GM04504 (cell line): ENCODE results near the gene TMEM131.
"Not testable (repeated sequence)": the region's sequence is repeated elsewhere in the genome, so short reads cannot be mapped to it uniquely, and the experiment has no call there.

ENCODE experiments used
- DNase-seq: peaks from one replicate; pipeline ENCODE4 v3.0.0-alpha.2; 2012; ENCODE audit warnings: low read depth

TMEM131 gene, protein sequence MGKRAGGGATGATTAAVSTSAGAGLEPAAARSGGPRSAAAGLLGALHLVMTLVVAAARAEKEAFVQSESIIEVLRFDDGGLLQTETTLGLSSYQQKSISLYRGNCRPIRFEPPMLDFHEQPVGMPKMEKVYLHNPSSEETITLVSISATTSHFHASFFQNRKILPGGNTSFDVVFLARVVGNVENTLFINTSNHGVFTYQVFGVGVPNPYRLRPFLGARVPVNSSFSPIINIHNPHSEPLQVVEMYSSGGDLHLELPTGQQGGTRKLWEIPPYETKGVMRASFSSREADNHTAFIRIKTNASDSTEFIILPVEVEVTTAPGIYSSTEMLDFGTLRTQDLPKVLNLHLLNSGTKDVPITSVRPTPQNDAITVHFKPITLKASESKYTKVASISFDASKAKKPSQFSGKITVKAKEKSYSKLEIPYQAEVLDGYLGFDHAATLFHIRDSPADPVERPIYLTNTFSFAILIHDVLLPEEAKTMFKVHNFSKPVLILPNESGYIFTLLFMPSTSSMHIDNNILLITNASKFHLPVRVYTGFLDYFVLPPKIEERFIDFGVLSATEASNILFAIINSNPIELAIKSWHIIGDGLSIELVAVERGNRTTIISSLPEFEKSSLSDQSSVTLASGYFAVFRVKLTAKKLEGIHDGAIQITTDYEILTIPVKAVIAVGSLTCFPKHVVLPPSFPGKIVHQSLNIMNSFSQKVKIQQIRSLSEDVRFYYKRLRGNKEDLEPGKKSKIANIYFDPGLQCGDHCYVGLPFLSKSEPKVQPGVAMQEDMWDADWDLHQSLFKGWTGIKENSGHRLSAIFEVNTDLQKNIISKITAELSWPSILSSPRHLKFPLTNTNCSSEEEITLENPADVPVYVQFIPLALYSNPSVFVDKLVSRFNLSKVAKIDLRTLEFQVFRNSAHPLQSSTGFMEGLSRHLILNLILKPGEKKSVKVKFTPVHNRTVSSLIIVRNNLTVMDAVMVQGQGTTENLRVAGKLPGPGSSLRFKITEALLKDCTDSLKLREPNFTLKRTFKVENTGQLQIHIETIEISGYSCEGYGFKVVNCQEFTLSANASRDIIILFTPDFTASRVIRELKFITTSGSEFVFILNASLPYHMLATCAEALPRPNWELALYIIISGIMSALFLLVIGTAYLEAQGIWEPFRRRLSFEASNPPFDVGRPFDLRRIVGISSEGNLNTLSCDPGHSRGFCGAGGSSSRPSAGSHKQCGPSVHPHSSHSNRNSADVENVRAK (N-terminal part only)

GRCh38 chr2:97995734-97996624 is at the start of gene TMEM131:
TMEM131 (minus strand) TSS chr2:97995948; CDS start chr2:97995662, 286 bp downstream.
- peak; percentile 88 for DNase-seq

DNA sequence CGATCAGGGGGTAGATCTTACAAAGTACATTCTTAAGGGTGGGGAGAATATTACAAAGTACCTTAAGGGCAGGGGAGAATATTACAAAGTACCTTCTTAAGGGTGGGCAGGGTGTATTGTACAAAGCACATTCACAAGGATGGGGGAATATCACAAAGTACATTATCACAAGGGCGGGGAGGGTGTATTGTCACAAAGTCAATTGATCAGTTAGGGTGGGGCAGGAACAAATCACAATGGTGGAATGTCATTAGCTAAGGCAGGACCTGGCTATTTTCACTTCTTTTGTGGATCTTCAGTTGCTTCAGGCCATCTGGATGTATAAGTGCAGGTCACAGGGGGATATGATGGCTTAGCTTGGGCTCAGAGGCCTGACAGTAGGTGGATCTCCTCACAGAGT is 49.0 kb upstream of the TMEM131 start:
- DNase-seq = not testable (repeated sequence)

GRCh38 chr2:98043101-98043500 is 47.4 kb upstream of the TMEM131 start:
- no peak for DNase-seq

DNA sequence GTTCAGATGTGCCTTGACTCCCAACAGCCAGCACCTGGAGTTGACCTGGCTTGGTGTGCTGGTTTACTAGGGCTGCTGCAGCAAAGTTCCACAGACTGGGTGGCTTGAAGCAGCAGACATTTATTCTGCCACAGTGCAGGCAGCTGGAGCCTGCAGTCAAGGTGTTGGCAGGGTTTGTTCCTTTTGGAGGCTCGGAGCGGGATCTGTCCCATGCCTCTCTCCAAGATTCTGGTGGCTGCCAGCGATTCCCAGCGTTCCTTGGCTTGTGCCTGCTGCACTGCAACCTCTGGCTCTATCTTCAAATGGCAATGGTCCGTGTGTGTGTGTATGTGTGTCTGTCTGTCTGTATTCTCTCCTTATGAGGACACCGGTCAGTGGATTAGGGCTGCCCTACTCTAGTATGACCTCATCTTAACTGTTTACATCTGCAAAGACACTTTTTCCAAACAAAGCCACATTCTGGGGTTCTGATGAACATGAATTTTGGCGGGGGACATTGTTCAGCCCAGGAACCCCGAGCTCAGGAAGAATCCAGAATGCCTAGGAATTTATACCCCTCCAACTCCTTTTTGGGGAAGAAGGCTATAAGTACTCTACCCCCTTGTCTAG is 44.7 kb upstream of the TMEM131 start:
- DNase-seq = no peak

DNA sequence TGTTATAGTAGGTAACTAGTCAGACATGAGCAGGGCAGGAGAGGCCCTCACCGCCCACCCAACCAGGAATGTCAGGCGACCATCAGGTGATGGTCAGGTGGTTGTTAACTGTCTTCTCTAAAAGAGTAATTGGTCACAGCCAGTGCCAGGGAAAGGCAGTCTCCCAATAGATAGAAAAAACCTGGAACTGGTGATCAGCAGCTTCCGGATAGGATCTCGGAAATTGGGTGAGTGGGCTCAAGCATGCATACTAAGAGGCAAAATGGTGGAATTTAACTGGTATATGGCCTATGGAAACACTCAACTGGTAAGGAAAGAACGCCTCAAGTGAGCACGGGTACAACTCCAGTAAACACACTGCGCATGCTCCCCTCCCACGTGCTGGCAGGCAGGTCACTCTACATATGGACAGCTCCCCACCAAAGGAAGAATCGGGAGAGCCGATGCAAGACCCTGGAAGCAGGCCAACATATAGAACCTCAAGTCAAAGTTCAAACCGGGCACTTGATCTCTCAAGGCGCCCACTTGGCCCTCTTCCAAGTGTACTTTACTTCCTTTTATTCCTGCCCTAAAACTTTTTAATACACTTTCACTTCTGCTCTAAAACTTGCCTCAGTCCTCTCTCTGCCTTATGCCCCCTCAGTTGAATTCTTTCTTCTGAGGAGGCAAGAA is 43.5 kb upstream of the TMEM131 start:
- no peak for DNase-seq

GRCh38 chr2:98037666-98038336 is 42.1 kb upstream of the TMEM131 start:
- DNase-seq = no peak

DNA sequence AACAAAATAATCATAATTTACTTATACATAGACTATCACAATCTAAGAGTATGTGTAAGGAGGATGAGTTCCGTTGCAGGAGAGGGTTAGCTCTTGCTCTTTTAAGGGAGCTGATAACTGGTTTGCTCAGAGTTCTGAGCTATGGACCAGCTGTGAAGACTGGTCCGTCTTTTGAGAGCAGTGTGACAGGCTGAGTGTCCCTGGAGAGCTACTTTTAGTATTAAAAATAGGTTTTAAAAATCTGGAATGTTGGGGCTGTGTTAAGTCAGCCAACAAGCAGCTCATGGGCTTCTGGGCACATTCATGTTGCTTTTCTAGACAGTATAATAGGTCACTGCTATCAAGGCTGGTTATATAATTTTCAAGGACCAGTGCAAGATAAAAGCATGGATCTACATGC is 41.5 kb upstream of the TMEM131 start:
- DNase-seq = no peak

DNA sequence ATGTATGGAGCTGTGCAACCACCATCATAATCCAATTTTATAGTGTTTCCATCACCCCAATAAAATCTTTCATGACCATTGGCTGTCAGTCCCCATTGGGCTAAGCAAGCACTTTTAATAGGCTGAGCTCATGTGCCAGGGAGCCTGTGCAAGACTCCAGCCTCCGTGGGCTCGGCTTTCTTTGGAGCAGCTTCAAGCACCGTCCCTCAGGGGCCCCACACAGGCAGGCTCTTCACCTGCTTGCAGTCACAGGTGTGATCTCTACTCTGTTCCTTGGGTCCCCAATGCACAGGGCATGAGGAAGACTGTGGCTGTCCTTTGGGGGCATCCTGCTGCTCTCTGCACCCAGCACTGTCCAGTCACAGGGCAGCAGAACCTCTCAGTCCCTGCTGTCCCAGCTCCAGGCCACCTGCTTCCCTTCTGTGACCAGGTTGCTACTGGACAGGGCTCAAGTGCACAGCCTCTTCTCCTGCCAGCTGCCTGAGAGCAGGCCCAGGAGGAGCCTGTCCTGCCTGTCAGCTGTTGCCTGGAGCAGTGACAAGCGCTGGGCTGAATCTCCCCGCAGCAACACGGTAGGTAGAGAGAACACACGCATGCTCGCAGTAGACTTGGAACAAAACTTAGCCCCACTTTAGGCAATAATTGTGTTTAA is 40.7 kb upstream of the TMEM131 start:
- DNase-seq = no peak

- DNase-seq = no peak
Observed at GRCh38 chr2:98034745-98035144, 39.0 kb upstream of the TMEM131 start.

GRCh38 chr2:98032086-98032485 is 36.3 kb upstream of the TMEM131 start:
- DNase-seq = no peak

DNA sequence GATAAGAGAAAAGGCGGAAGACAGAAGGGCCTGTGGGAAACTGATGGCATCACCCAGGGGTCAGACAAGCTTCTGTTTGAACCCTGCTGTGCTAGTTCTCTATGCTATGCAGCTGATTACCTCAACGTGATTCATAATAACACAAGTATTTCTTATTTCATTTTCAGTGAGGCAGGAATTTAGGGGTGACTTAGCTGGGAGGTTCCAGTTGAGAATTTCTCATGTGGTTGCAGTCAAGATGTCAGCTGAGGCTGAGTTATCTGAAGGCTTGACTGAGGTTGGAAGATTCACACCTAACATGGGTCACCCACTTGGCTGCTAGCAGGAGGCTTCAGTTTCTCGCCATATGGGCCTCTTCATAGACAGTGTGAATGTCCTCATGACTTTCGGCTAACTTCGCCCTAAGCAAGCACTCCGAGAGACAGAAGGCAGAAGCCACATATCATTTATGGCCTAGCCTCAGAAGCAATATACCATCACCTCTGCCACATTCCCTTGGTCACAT is 34.0 kb upstream of the TMEM131 start:
- DNase-seq = no peak

- no peak for DNase-seq
Observed at GRCh38 chr2:98028931-98029717, 33.4 kb upstream of the TMEM131 start.

DNA sequence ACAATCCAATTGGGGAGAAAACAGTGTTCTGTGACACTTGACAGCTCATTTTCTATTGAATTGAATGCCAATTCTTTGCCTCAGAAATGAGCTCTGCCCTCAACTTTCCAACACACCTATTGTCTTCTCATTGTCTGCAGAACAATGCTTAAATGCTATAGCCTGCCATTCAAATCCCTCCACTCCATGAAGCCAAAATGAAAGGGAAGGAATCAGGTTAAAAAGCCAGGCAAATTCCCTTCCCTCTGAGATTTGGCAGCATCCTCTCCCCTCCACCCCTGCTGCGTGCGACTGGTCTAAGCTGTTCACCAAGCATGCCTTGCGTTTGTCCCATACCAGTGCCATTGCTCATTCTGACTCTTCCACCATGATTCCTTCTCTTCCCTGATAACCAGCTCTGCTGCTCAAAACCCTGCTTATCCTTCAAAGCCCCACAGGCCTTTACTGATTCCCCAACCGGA is 32.4 kb upstream of the TMEM131 start:
- peak; percentile 15 for DNase-seq

- no peak for DNase-seq
Observed at GRCh38 chr2:98027538-98027937, 31.8 kb upstream of the TMEM131 start.

- no peak for DNase-seq
Observed at GRCh38 chr2:98026927-98027522, 31.3 kb upstream of the TMEM131 start.

- DNase-seq = no peak
Observed at GRCh38 chr2:98026292-98026691, 30.5 kb upstream of the TMEM131 start.

GRCh38 chr2:98025481-98026037 is 29.8 kb upstream of the TMEM131 start:
- DNase-seq = no peak
